GM12864 (cell line): ENCODE data around the gene TRIP4.
"Not testable (repeated sequence)": the region's sequence is repeated elsewhere in the genome, so short reads cannot be mapped to it uniquely, and the experiment has no call there.

Experiments
- DNase-seq: peaks from one replicate; pipeline ENCODE4 v3.0.0-alpha.2; 2011; ENCODE audit warnings: low read depth
- H3K4me3 ChIP-seq: 2 replicates; pipeline ENCODE4 v1.5.1; 2011; ENCODE audit warnings: mild to moderate bottlenecking, low read depth, low read length, control low read depth
- TF ChIP-seq, protein P1 (sequence below): IDR thresholded peaks from 2 replicates; pipeline ENCODE4 v1.5.1; 2011; ENCODE audit warnings: low read depth, mild to moderate bottlenecking, moderate library complexity, low read length, control low read depth, inconsistent platforms; ENCODE audit errors: missing control alignments

TRIP4 gene

DNA sequence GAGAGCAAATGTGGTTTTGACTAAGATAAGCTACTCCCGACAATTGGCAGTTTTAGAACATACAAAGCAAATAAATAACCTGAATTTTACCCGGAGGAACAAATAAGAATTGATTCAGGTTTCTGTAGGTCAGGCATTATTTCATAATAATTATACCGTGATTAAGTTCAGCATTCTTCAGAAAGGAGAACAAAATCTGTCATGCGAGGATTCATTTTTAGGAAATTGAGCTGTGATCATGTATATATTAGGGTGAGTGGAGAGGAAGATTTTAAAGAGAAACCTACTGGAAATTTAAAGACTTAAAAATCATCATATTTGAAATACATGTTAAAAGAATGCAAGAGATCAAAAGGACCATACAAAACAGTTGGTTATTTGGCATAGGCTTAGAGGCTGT is 93.3 kb downstream of the TRIP4 start:
- DNase-seq = no peak
- TF ChIP-seq, protein P1, sequence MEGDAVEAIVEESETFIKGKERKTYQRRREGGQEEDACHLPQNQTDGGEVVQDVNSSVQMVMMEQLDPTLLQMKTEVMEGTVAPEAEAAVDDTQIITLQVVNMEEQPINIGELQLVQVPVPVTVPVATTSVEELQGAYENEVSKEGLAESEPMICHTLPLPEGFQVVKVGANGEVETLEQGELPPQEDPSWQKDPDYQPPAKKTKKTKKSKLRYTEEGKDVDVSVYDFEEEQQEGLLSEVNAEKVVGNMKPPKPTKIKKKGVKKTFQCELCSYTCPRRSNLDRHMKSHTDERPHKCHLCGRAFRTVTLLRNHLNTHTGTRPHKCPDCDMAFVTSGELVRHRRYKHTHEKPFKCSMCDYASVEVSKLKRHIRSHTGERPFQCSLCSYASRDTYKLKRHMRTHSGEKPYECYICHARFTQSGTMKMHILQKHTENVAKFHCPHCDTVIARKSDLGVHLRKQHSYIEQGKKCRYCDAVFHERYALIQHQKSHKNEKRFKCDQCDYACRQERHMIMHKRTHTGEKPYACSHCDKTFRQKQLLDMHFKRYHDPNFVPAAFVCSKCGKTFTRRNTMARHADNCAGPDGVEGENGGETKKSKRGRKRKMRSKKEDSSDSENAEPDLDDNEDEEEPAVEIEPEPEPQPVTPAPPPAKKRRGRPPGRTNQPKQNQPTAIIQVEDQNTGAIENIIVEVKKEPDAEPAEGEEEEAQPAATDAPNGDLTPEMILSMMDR = no peak
- no peak overlapping the region for H3K4me3 ChIP-seq

DNA sequence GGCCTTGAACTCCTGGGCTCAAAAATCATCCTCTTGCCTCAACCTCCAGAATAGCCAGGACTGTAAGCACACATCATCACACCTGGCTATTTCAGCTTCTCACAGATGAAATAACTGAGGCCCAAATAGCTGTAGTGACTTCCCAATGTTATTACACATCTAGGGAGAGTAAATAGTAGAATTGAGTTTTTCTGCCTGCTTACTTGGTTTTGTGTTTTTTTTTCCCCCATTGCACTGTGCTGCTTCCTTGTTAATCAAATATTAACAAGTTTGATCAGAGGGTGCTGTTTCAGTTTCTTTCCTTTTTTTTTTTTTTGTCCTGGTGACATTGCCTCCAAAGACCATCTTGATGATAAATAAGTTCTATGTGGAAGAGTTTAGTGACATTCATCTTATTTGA is 96.1 kb downstream of the TRIP4 start:
- no peak for DNase-seq
- no peak overlapping the region for H3K4me3 ChIP-seq
- TF ChIP-seq, protein P1 = no peak

DNA sequence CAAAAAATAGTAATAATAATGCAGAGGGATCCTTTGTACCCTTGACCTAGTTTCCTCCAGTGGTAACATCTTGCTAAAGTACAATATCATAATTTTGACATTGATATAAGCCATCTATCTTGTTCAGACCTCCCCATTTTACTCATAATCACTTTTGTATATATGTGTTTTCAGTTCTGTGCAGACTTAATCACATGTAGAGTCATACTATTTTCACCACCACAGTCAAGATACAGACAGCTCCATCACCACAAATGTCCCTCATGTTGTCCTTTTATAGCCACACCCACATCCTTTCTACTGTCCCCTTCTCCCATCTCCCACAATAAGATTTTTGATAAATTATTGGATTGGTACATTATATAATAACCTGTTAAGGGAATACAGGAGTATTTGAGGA is 98.2 kb downstream of the TRIP4 start:
- H3K4me3 ChIP-seq = no peak overlapping the region
- TF ChIP-seq, protein P1 = no peak
- no peak for DNase-seq

DNA sequence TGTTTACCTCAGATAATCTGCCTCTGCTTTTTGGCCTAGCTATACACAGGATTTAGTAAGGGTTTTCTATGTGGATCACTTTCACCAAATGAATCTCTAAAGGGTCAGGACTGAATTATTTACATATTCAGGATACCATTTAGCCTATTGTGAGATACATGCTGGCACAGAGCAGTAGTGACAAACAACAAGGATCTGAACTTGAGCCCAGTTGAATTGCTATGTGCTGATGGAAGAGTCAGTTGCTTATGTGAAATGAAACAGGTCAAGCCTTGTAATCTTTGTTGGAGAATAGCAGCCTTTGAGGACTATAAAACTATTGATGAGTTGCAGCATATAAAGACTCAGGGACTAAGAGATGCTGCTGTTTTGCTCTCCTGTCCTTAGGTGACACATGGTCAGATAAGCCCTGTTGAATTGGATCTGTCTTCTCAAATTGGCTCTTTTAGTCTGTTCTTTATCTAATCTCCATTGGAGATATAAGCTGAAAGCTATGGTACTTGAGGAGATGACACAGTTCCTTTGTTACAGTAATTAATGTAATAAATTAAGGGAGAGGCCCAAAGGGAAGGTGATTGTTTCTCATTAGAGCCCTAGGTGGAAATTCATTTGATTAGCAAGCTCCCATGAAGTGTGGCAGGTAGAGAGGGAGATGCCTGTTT is 103.1 kb downstream of the TRIP4 start:
- no peak overlapping the region for H3K4me3 ChIP-seq
- TF ChIP-seq, protein P1 = no peak
- DNase-seq = no peak

DNA sequence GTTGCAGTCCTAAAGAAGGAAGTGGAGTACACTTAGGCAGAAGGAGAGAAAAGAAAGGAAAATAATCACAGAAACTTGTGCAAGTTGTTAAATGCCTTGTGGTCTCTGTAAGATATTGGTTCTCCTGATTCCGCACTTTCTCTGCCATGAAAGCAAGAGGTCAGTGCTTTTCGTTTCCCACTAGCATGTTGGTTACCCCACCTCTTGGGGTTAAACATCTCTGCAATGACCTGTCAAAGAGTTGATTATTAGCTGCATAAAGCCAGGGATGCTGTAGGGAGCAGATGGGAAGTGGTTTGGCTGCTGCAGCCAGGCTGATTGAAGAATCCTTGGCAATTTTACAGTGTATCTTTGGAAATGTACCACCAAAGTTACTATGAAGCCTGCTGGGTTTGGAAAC is 106.0 kb downstream of the TRIP4 start:
- no peak overlapping the region for H3K4me3 ChIP-seq
- TF ChIP-seq, protein P1 = no peak

DNA sequence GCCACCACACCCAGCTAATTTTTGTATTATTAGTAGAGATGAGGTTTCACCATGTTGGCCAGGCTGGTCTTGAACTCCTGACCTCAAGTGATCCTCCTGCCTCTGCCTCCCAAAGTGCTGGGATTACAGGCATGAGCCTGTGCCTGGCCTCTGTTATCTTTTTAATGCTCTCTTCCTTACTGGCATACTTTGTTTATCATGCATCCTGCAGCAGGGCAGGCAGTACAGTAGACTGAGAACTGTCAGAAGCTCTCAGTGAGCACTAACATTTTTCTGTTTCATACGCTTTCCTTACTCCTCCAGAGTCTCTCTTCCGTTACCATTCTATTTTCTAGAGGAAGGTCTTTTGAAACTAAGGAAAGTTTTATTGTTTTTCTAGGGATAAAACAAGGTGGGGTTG is 108.3 kb downstream of the TRIP4 start:
- H3K4me3 ChIP-seq, DNase-seq: not testable (repeated sequence)

More for the DNA sequence above, 106.0 kb downstream of the TRIP4 start:
- no peak for DNase-seq

DNA sequence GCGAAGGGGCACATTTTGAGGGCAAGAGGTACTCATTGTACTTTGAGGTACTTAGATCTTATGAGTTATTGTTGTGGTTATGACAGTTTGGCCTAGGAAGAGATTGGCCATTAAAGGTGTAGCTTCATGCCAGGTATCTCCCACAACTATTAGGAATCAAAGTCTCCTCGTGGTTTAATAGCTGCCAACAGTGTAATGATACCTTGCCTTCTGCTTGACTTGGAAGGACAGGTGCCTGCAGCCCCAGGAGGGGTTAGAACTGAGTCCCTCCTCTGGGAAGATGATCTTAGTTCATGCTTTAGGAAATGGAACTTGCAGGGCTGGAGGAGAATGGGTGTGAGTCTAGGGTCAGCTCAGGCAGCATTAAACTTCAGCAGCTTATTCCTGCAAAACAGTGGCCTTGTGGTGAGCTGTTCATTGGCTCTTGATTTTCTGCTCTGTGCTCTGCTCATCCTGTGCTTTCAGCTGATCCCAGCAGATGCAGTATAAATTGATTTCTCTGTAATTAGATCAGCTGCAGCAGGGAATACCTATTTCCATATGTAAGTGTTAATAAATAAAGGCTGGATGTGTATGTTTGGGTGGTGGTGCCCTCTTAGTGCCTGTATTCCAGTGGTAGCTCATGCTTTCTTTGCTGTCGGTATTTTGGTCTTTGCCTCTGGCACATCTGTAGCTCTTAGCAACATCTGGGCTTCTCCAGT is 113.2 kb downstream of the TRIP4 start:
- no peak overlapping the region for H3K4me3 ChIP-seq
- DNase-seq = no peak
- TF ChIP-seq, protein P1 = no peak
